Measurements from ENCODE around the gene SART1. TPM values are rescaled to one million over a fixed set of nuclear protein-coding genes. Genes with fewer than 3 reads are reported as not detected.

SART1 gene
- total and polyA plus RNA-seq, 10 of the 15 experiments (the other 5 are each of a cell fraction or from before 2014, with no cell fraction given), result 6.2 to 60.5 (median 37.4) TPM

GRCh38 chr11:65928667-65929066 lies 32.9 kb upstream of the SART1 start:
- ATAC-seq (peak; percentile 36), DNase-seq (ENCODE audit: low read depth, low spot score) (no peak), FAIRE-seq (peak; percentile 38)
- BruUV-seq (replicated peaks), result TSS peak; percentile 68
- TF ChIP-seq NR2F1 (conservative IDR thresholded peaks at IDR 0.05), result no peak
- no peak for TF ChIP-seq RELB (IDR thresholded peaks at IDR 0.05; ENCODE audit: low read depth)
- no peak for TF ChIP-seq MYC (IDR thresholded peaks at IDR 0.05; ENCODE audit: insufficient read depth, insufficient read length, insufficient replicate concordance, low read length, severe bottlenecking)
- no peak for TF ChIP-seq TCF12 (IDR thresholded peaks at IDR 0.05; ENCODE audit: low read depth, low read length)
- TF ChIP-seq CHD4 (IDR thresholded peaks at IDR 0.05), result no peak
- TF ChIP-seq CBX3 (IDR thresholded peaks at IDR 0.05; ENCODE audit: borderline replicate concordance, low read depth), result no peak
- no peak for TF ChIP-seq CHD2 (IDR thresholded peaks at IDR 0.05; ENCODE audit: borderline replicate concordance, low read depth, low read length)
- no peak for TF ChIP-seq POLR2AphosphoS2 (IDR thresholded peaks at IDR 0.05; ENCODE audit: low read depth, low read length)
- no peak for TF ChIP-seq FOXM1 (IDR thresholded peaks at IDR 0.05; ENCODE audit: low read depth, low read length)
- TF ChIP-seq SMC3 (IDR thresholded peaks at IDR 0.05; ENCODE audit: borderline replicate concordance, low read length), result no peak
- no peak for TF ChIP-seq CREB1 (IDR thresholded peaks at IDR 0.05; ENCODE audit: low read depth)
- TF ChIP-seq STAT1 (conservative IDR thresholded peaks at IDR 0.05), result no peak
- no peak for TF ChIP-seq SUPT20H (IDR thresholded peaks at IDR 0.05; ENCODE audit: borderline replicate concordance, control insufficient read depth, low read depth, low read length)
- no peak for TF ChIP-seq ZBTB40 (IDR thresholded peaks at IDR 0.05; ENCODE audit: borderline replicate concordance)
- H3K4me2 ChIP-seq (ENCODE audit: control insufficient read depth, insufficient read depth), result peak overlapping the region; percentile 92
- H3K9ac ChIP-seq (ENCODE audit: control insufficient read depth, insufficient read depth, low read length), result peak overlapping the region; percentile 83
- H3K79me2 ChIP-seq (ENCODE audit: control insufficient read depth, insufficient read depth, low read length), result no peaks in the 10 kb centered on the region
- H3K36me3 ChIP-seq (ENCODE audit: control insufficient read depth in 2 of 2, insufficient read depth in 2 of 2, low read length in 1 of 2), result no peaks in the 10 kb centered on the region
- H2AFZ ChIP-seq (ENCODE audit: control insufficient read depth, low read depth, low read length), result peak overlapping the region; percentile 6
- H3K27me3 ChIP-seq (replicated peaks in 1 of 2; ENCODE audit: control insufficient read depth in 2 of 2, insufficient read depth in 2 of 2, low read length in 1 of 2), result no peaks in the 10 kb centered on the region
- intact Hi-C loops (cut with micrococcal nuclease; ENCODE audit: unreplicated experiment) (loop anchor here (5.0 kb wide), 1 partner anchor 36 kb away; the partner anchor contains the start of gene CCDC85B), in situ Hi-C loops (cut with MboI) (no loop called here)
- RAD21 ChIA-PET (ENCODE audit: unreplicated experiment), result interaction anchor here (0.5 to 1.6 kb wide), 7 partner anchors 27 to 207 kb away, joined by 3 to 9 read pairs (median 3); partner anchors contain the start of genes BANF1, CCDC85B and EIF1AD
- WGBS (ENCODE audit: insufficient coverage, insufficient replicate concordance, low lambda C conversion rate, missing lambda C conversion rate), result 44% methylated on average over 6 of the region's 6 CpGs
- H3K4me3 ChIP-seq, result peak overlapping the region; percentile 65; the same call in 1 of the 2 replicates
- peak overlapping the region; percentile 99 for H3K27ac ChIP-seq (ENCODE audit: control insufficient read depth, insufficient read depth)
- CTCF ChIA-PET, result interaction anchor here (1.0 to 2.0 kb wide), 4 partner anchors 35 to 58 kb away, joined by 4 to 7 read pairs (median 6); partner anchors contain the start of gene CCDC85B
- no peaks in the 10 kb centered on the region for H3K9me3 ChIP-seq (replicated peaks; ENCODE audit: control insufficient read depth, insufficient read depth, low read length)
- POLR2A ChIA-PET, result interaction anchor here (1.0 to 3.1 kb wide), 10 partner anchors 8 to 41 kb away, joined by 3 to 29 read pairs (median 5); partner anchors contain the start of genes CCDC85B and FOSL1
- H4K20me1 ChIP-seq (ENCODE audit: control insufficient read depth, insufficient read depth), result no peaks in the 10 kb centered on the region
- H3K4me1 ChIP-seq (ENCODE audit: control insufficient read depth, insufficient read depth, low read length), result peaks cover 20% of the 10 kb centered on the region
- SMC1A ChIA-PET (ENCODE audit: uncharacterized antibody, unreplicated experiment), result interaction anchor here (0.7 to 2.3 kb wide), 4 partner anchors 14 to 39 kb away, joined by 3 to 19 read pairs (median 6); partner anchors contain the start of gene CCDC85B

Data from GM12878 (cell line).